HG02973 (cell line): Measurements from ENCODE around the gene VDAC1.
"Not testable (repeated sequence)": the region's sequence is repeated elsewhere in the genome, so short reads cannot be mapped to it uniquely, and the experiment has no call there.

Source experiments
- ATAC-seq: cut with Tn5 transposase; IDR thresholded peaks from one replicate; pipeline ENCODE4 v1.9.1; 2021; ENCODE audit warnings: moderate library complexity; ENCODE audit not compliant: unreplicated experiment

The VDAC1 gene

GRCh38 chr5:133942614-133943474 is 61.9 kb downstream of the VDAC1 start:
- no peak for ATAC-seq

GRCh38 chr5:133941456-133942196 is 63.1 kb downstream of the VDAC1 start:
- ATAC-seq, result no peak

GRCh38 chr5:133939668-133940067 is 65.1 kb downstream of the VDAC1 start:
- no peak for ATAC-seq

- no peak for ATAC-seq
Measured at GRCh38 chr5:133938929-133939328, 65.8 kb downstream of the VDAC1 start.

GRCh38 chr5:133938039-133938821 is 66.5 kb downstream of the VDAC1 start:
- no peak for ATAC-seq

DNA sequence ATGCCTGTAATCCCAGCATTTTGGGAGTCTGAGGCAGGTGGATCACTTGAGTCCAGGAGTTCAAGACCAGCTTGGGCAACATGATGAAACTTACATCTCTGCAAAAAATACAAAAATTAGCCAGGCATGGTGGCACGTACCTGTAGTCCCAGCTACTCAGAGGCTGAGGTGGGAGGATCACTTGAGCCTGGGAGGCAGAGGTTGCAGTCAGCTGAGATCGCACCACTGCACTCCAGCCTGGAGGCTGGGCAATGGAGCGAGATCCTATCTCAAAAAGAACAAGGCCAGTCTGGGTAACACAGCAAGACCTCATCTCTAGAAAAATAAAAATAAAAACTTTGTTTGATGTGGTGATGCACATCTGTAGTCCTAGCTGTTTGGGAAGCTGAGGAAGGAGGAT is 67.1 kb downstream of the VDAC1 start:
- ATAC-seq, result not testable (repeated sequence)

DNA sequence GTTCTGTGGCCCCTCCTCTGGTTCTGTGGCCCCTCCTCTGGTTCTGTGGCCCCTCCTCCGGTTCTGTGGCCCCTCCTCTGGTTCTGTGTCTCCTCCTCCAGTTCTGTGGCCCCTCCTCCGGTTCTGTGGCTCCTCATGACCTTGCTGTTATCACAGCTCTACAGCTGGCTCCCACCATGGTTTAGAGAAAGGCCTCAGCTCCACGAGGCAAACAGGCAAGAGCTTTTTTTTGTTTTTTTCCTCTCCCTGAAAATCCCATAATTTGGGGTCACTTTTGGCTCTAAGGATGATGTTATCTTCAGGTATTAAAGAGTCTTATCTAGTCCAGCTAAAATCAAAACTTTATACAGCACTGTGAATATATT is 68.1 kb downstream of the VDAC1 start:
- no peak for ATAC-seq

GRCh38 chr5:133935991-133936650 is 68.7 kb downstream of the VDAC1 start:
- ATAC-seq, result not testable (repeated sequence)

- no peak for ATAC-seq
Measured at GRCh38 chr5:133935667-133935940, 69.2 kb downstream of the VDAC1 start.

DNA sequence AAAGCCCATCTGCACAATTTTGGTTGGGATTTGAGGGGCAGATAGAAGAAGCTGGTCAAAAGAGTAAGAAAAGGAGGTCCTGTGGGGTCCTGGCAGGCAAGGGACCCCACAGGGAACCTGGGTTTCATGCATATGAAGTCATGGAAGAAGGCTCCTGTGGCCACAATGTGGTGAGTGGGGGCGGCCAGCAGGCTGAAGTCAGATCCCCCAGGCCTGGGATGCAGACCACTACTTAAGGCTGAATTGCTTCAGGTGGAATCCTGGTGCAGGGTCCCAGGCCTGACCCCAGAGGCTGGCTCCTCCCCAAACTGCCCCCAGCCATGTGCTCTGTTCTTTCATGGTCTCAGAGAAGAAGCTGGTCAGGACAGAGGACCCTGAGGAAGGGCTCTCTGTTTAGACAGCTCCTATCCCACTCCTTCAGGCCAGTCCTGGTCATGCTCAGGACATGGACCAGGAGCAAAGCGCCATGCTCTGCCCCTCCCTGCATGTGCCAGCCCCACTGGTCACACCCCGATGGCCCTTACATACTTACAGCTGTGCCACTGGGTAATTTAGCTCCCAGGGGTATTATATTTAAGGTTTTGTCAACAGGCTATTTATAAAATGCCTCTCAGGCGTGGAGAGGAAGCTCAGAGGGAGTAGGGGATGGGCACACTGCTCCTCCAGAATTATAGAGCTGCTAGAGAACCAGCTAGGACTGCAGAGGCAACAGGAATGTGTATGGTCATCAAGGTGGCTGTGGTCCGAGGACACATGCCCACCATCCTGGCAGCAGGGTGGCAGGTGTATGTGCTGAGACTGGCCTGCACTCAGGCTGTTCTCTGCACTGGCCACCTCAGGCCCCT is 69.7 kb downstream of the VDAC1 start:
- no peak for ATAC-seq

DNA sequence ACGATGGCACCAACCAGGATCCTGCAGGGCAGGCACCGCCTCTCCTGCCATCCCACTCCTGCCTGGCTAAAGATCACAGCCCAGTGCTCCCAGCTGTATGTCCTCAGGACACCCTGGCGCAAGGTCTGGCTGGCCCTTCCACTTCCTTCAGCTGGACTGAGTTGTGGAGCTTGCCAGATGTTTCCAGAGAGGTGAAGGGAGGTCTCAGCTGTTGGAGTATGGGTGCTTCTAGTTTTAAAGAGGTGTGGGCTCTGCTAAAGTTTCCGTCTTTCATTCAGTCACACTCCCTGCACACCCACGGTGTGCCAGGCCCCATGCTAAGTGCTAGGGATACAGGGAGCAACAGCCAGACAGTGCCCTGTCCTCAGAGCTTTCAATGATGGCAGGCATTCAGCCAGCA is 70.5 kb downstream of the VDAC1 start:
- no peak for ATAC-seq

DNA sequence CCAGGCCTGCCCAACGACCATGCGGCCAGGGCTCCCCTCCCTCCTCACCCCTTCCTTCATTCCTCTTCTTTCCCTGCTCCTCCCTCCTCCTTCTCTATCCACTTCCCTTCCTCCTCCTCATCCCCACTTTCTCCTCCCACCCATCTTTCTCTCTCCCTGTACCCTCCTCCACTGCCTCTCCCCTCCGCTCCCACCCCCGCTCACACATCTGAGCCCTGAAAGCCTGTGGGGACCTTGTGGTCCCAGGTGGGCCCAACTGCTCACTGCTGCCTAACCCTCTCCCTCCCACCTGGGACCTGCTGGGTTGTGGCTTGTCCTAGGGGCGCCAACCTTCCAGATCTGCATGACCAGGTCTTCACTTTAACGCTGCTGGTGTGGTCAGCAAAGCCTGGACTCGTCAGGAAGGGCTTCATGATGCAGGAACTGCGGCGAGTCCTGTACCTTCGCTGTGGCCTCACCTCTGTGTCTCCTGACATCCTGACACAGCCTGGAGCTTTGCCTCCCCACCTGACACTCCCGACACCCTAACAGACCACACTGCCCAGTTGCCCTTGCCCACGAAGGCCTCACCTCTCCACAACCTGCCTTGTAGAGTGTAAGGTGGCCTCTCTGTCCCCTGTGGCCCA is 71.0 kb downstream of the VDAC1 start:
- ATAC-seq, result no peak

DNA sequence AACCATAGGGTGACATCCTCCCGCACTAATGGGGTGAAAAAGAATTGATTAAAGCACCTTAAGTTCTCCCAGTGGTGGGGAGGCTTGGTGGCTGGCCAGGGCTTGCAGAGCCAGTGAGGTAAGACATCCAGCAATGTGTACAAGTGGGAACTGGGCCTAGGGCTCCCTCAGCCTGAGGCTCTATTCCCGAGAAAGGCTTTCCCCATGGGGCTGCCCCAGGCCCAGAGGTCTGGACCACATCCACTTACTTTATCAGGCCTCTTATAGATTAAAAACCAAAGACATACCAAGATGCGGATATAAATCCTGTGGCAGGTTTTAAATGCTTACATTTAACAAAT is 71.6 kb downstream of the VDAC1 start:
- no peak for ATAC-seq

GRCh38 chr5:133932441-133933168 is 72.2 kb downstream of the VDAC1 start:
- ATAC-seq, result no peak

DNA sequence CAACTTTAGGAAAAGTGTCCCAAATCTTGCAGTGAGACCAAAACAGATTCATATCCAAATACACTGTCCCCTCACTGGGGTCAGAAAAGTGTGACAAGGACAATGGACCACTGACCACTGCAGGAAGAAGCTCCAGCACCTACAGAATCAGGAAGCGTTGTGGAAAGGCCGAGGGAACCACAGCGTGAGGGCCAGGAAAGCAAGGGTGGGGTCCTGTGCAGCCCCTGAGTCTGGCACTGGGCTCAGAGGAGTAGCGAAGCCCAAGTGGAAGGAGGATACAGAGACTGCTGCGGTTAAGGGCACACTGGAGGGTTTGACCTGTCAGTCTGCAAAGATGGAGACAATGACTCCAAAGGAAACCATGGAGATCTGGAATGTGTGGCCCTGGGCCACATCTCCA is 73.2 kb downstream of the VDAC1 start:
- no peak for ATAC-seq

GRCh38 chr5:133930813-133931090 is 74.0 kb downstream of the VDAC1 start:
- ATAC-seq, result no peak

DNA sequence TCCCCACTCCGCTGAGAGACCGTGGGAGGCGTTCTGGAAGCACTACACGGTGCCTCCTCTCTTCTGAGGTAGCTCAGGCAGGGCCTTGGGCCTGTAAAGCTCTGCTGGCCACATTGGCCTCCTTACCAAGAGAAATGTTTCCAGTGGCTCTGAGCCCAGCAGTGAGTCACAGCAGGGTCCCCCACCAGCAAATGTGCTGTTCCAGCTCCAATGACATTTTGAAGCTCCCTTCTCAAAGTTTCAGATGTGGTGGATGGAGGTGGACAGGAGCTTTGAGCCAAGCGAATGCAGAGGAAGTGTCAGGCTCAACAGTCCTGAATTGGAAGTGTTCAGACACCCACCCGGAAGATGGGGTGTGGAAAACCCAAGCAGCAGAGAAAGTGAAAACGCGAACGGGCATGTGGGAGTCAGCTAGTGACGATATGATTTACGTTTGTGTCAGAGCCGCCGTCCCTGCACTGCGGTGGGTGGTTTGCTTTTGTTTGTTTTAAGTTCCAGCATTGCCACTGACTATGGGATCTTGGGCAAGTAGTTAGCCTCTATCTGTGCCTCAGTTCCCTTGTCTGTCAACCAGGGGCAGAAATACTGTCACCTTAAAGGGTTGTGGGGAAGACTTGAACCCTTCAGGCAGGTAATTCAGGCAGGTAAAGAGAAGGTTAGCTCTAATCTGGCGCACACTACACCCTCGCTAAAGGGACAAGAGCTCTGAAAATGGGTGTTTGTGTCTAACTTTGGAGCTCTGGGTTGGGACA is 74.5 kb downstream of the VDAC1 start:
- ATAC-seq, result no peak

GRCh38 chr5:133928587-133929393 is 76.0 kb downstream of the VDAC1 start:
- no peak for ATAC-seq
